ENCODE data around the gene PAQR3.
A peak's percentile ranks its signal among the peaks of the same experiment; 100 is the strongest.

DNA sequence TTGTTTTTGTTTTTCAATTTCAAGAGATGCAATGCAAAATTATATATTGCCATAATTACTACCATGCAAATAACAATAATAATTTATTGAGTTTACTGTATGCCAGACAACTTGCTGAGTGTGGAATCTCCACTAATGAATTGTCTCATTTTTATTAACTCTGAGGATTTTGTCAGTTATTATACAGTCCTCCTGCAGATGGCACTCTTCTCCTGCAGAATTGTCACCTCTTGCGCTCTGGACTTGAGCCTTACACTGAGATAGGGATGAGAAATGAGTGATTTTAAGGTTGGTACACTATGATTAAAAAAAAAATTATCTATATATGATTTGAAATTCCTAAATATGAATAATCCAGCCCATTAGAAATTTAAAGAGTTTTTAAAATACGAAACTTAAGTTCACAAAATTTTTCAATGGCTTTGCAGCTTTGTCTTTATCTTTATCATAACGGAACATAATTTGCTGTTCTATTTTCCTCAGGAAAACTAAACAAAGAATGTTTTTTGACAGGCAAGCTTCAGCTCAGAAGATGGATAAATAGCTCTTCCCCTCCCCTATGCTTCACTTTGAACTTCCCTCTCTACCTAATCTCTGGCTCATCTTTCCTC lies 12.7 kb upstream of the PAQR3 start:
- TF ChIP-seq, protein P1, sequence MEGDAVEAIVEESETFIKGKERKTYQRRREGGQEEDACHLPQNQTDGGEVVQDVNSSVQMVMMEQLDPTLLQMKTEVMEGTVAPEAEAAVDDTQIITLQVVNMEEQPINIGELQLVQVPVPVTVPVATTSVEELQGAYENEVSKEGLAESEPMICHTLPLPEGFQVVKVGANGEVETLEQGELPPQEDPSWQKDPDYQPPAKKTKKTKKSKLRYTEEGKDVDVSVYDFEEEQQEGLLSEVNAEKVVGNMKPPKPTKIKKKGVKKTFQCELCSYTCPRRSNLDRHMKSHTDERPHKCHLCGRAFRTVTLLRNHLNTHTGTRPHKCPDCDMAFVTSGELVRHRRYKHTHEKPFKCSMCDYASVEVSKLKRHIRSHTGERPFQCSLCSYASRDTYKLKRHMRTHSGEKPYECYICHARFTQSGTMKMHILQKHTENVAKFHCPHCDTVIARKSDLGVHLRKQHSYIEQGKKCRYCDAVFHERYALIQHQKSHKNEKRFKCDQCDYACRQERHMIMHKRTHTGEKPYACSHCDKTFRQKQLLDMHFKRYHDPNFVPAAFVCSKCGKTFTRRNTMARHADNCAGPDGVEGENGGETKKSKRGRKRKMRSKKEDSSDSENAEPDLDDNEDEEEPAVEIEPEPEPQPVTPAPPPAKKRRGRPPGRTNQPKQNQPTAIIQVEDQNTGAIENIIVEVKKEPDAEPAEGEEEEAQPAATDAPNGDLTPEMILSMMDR (IDR thresholded peaks at IDR 0.05), result peak; percentile 51 to 74 (median 65)
- TF ChIP-seq POLR2AphosphoS5 (IDR thresholded peaks at IDR 0.05; ENCODE audit: insufficient read depth in 1 of 2, low read depth in 1 of 2), result peak in 1 of 2 donors; percentile 28
- no peak for TF ChIP-seq POLR2A (IDR thresholded peaks at IDR 0.05)
